GM12874 (cell line): ENCODE data around the gene RBMS3.

Experiments
- CTCF ChIP-seq: IDR thresholded peaks from 2 replicates; pipeline ENCODE4 v1.5.1; 2011; ENCODE audit warnings: low read depth, mild to moderate bottlenecking, control low read depth, low read length, moderate library complexity; ENCODE audit not compliant: insufficient read depth

Gene RBMS3

DNA sequence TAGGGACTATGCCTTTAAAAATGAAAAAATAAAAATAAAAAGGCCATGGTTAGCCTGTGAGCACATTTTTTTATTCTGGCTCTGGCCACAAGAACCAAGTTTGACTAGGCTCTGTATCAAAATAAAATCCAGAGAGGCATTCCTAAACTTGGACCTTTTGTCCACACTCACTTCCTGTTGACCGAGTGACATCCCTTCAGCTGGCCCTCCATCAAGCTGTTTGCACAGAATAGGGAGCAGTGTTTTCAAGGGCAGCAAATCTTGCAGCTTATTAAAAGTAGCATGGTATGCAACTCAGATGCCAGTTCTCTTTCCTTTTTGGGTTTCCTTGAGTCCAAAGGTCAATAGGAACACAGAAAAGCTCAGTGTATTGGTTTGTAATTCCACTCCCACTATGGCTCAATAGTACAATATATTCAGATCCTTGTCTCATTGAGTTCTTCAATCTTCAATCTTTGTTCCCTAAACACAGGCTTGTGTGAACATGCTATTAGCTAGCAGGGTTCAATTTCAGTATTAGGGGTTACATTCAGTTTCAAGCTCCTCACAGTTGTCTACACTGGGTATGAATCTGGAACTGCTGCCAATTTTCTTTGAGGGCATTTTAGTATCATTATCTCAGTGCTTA is 244.5 kb downstream of the RBMS3 start:
- TF ChIP-seq CTCF, result no peak

DNA sequence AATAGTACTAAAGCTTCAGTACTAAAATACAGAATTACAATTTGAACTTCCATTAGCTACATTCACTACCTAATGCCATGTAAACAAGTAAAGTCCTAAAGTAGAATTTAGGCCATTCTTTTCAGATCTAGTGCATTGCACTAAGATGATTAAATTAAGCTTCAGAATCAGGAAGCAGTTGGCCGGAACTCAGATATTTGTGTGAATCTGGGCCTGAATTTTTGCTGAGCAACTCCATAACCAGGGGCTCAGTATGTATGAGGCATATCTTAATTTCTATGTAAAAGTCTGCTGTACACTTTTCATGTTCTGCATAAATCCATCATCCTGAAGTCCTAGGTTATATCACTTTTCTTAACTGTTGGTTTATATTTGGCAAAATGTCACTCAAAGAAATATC is 246.4 kb downstream of the RBMS3 start:
- no peak for TF ChIP-seq CTCF

DNA sequence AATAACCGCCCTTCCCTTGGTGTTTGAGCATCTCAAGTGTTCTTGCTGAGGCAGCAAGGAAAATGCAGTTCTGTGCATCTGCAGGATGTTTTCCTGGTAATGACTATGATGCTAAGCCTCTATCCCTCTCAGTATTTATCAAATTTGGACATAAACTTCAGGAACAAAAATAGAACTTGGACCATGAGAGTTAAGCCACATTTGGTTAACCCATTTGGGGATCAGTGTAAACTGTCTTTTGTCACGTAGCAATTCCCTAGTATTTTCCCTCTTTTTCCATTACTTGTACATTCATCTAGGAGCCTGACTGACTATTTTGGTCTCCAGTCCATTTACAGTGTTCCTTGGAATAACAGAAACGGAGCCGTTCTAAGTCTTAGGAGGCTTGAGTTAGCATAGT is 250.8 kb downstream of the RBMS3 start:
- no peak for TF ChIP-seq CTCF

DNA sequence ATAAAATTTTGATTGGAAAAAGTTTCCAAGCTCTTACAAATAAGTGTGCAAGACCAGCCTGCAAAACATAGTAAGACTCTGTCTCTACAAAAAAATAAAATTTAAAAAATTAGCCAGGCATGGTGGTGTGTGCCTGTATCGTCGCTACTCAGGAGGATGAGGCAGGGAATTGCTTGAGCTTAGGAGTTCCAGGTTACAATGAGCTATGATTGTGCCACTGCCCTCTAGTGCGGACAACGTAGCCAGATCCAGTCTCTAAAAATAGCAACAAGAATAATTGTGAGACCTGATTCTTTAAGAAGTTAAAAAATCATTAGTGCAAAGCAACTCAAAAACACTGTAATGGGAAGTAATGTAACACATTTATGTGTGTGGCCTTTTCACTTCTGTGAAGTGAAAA is 251.6 kb downstream of the RBMS3 start:
- no peak for TF ChIP-seq CTCF

GRCh38 chr3:29534006-29534405 is 253.1 kb downstream of the RBMS3 start:
- TF ChIP-seq CTCF, result no peak

DNA sequence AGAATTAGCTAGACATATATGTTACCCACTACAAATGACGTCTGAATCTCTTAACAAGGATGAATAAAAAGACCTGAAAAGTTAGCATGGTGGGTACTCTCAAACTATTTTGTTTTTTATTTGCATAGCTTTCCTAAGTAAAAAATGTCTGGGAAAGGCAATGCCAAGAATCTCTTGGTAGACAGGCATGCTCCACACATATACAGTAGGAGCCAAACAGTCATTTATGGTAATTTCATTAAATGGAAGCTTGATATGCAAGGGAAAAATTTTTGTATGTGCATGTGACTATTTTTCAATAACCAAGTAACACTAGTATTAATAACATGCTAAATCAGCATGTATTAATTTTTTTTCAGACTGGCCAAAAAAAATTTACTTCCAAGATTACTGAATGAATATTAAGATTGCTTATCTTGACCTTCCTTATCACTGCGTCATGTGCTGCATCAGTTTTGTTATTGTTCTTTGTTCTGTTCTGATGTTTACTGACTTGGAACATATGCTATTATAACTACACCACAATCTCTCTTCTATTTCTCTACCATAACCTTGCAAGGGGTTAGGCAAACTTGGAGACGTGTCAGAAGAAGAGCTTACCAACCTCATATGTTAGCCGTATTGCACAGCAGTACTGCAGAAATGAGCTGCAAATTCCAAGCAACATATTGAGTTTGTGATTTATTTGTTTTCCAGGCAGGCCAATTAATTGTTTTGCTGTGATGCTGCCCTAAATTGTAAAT is 255.3 kb downstream of the RBMS3 start:
- TF ChIP-seq CTCF, result no peak

DNA sequence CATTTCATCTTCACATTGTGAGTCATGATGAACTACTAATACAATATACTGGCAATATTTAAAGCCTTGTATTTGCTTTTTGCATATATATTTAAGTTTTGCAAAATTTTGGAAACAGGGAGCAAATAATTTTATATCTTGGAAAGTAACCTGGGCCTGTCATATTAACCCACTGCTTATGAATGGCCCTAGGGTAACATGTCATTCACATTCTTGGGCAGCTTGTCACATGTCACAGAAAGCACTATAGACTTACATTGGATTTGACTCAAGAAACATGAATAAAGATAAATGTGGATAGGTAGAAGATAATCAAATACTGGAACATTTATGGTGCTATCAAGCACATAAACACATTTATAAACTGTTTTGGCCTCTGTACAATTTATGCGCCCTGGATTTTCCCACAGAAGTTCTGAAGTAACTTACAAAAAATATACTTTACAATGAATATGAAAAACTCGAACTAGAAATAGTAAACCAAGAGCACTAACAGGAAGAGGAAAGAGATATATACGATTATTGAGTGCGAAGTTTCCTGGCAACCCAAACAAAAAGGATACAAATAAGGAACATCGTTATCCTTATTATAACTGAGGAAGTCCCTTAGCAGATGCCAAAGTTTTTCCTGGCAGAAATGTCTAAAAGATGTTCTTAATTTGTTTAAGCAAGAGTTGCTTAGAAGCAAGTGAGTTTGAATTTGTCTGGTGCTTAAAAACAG is 257.2 kb downstream of the RBMS3 start:
- no peak for TF ChIP-seq CTCF
